ENCODE results near the gene SKI. TPM values are rescaled to one million over a fixed set of nuclear protein-coding genes. Genes with fewer than 3 reads are reported as not detected.

The SKI gene
- total and polyA plus RNA-seq, 2 of the 8 experiments (the other 6 are each of a cell fraction or from before 2014, with no cell fraction given) = 8.3 to 87.6 TPM

DNA sequence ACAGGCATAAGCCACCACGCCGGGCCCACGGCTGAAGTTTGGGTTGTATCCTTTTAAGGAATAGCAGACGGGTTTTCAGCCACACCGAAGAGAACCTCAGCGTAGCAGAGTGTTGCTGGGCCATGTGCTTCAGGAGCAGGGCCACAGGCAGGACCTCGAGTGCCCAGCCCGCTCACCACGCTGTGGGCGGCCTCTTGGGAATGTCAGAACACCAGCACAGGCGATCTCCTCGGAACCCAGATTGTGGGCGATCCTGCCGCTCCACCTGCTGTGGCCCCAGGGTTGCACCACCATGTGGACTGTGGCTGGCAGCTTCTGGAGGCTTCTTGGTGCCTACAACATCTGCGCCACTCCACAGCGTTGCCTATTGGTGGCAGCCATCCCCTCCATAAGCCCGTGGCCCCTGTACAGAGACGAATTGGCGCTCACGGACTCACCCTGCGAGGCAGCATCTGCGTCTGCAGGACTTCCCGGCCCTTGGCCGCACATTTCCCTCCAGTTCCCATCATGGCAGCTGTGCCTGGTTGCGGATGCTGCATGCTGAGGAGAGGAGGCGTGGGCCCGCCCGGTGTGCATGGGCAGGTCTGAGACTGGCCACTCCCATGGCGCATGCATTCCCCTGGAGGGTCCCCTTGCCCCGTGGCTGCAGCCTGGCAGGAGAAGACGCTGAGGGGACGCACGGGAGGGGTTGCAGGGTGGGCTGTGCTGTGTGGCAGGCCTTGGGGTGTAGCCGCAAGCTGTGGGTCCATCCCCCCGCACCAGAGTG, 69.3 kb downstream of the SKI start:
- CTCF ChIA-PET (ENCODE audit: partially characterized antibody) = interaction anchor here (0.6 to 2.9 kb wide), 3 partner anchors 84 to 1006 kb away, joined by 3 to 11 read pairs (median 3); no protein-coding TSS in a partner anchor
- Histone ChIP-seq H2BK5ac (ENCODE audit: low read depth, low read length) (no peak overlapping the region; the same call in 1 of the 2 replicates), H2BK15ac (ENCODE audit: low read length) (no peak overlapping the region), H2BK12ac (ENCODE audit: low read depth, low read length) (no peak overlapping the region), H4K20me1 (replicated peaks in 1 of 2; ENCODE audit: control insufficient read depth in 1 of 2, insufficient read depth in 2 of 2, low read length in 2 of 2) (peaks cover 29 to 56% of the 10 kb centered on the region in 2 experiments), H3K56ac (replicated peaks; ENCODE audit: insufficient read length, low read depth, low read length) (no peak overlapping the region), H3K14ac (ENCODE audit: insufficient read length) (no peak overlapping the region), H3K27ac (ENCODE audit: low read depth, low read length) (no peak overlapping the region), H3K9ac (replicated peaks in 1 of 4; ENCODE audit: extremely low read depth in 1 of 4, low read depth in 3 of 4, low read length in 3 of 4) (no peak overlapping the region), H3K4me3 (ENCODE audit: extremely low read depth in 1 of 4, insufficient read depth in 2 of 4, low read depth in 3 of 4, low read length in 4 of 4) (no peak overlapping the region), H4K5ac (ENCODE audit: insufficient read length, low read depth, low read length) (no peak overlapping the region), H3K23ac (ENCODE audit: insufficient read length) (no peak overlapping the region), H2AFZ (ENCODE audit: low read length) (no peak overlapping the region), H2BK120ac (replicated peaks; ENCODE audit: low read depth, low read length) (no peak overlapping the region), H4K91ac (replicated peaks; ENCODE audit: insufficient read length, low read length) (no peak overlapping the region), H2BK20ac (ENCODE audit: low read length) (no peak overlapping the region), H3K4ac (replicated peaks; ENCODE audit: insufficient read length, low read depth, low read length) (no peak overlapping the region), H4K8ac (ENCODE audit: extremely low read depth, insufficient read depth, low read length) (no peak overlapping the region; the same call in none of the 2 replicates), H3K23me2 (ENCODE audit: low read depth, low read length) (no peaks in the 10 kb centered on the region), H3K4me2 (ENCODE audit: insufficient read depth in 1 of 2, low read depth in 2 of 2, low read length in 2 of 2) (no peak overlapping the region), H3K36me3 (ENCODE audit: control insufficient read depth in 2 of 4, insufficient read depth in 4 of 4, low read length in 3 of 4) (peaks cover 0 to 2% (median 0%) of the 10 kb centered on the region in 4 experiments; a peak in 2 of 8 replicates), H3K27me3 (replicated peaks in 1 of 4; ENCODE audit: control insufficient read depth in 3 of 4, extremely low read depth in 1 of 4, insufficient read depth in 3 of 4, low read length in 3 of 4) (no peaks in the 10 kb centered on the region), H2AK5ac (ENCODE audit: low read depth, low read length) (no peak overlapping the region), H3K4me1 (replicated peaks in 1 of 4; ENCODE audit: control insufficient read depth in 3 of 4, insufficient read depth in 4 of 4, low read length in 3 of 4) (peaks cover 0 to 3% (median 2%) of the 10 kb centered on the region in 4 experiments; a peak in 4 of 7 replicates), H3K18ac (ENCODE audit: extremely low read depth, low read length) (no peak overlapping the region), H3K79me2 (ENCODE audit: control insufficient read depth in 1 of 2, insufficient read depth in 2 of 2, low read length in 2 of 2) (peaks cover 10 to 100% of the 10 kb centered on the region in 2 experiments; a peak in 3 of 4 replicates), H3K79me1 (ENCODE audit: low read depth, low read length) (peaks cover 48% of the 10 kb centered on the region), H3K9me3 (ENCODE audit: insufficient read depth in 2 of 2, low read depth in 1 of 2, low read length in 1 of 2) (no peaks in the 10 kb centered on the region)
- DNase-seq (ENCODE audit: low read depth in 1 of 2, low spot score in 2 of 2) (no peak), FAIRE-seq (no peak)
- POLR2A ChIA-PET (ENCODE audit: partially characterized antibody) = no interaction called here
- WGBS, 2 experiments (ENCODE audit: extremely low coverage in 1 of 2, insufficient coverage in 1 of 2, insufficient read length in 1 of 2, insufficient replicate concordance in 2 of 2, low coverage in 1 of 2, low lambda C conversion rate in 2 of 2, missing lambda C conversion rate in 1 of 2) = 97% methylated on average over 35 of the region's 35 CpGs; no CpG with 5 or more reads in 1 of the 2 experiments
- TF ChIP-seq RXRA (IDR thresholded peaks at IDR 0.05; ENCODE audit: insufficient read depth, low read depth, low read length) = no peak

All from H1 (cell line).